K562 (cell line): Measurements from ENCODE around the gene IKZF4. TPM values are rescaled to one million over a fixed set of nuclear protein-coding genes. Genes with fewer than 3 reads are reported as not detected.

ENCODE experiments used
- BACH1 ChIP-seq: fragments of 200-800 bp; sonication (Bioruptor generic); IDR thresholded peaks from 2 replicates; pipeline ENCODE4 v1.6.1; 2016; ENCODE audit warnings: missing genetic modification characterization, missing compliant biosample characterization
- BRD9 ChIP-seq: fragments of 450-650 bp; IDR thresholded peaks from 2 replicates; pipeline ENCODE4 v1.6.1; 2018; ENCODE audit warnings: low read depth; ENCODE audit not compliant: partially characterized antibody
- CHD1 ChIP-seq: fragments of 200-600 bp; sonication (generic); IDR thresholded peaks from one replicate; pipeline ENCODE4 v1.6.1; 2012; ENCODE audit warnings: mild to moderate bottlenecking, moderate library complexity, low read length, inconsistent platforms
- CLOCK ChIP-seq: fragments of 250-450 bp; sonication (Bioruptor Pico); IDR thresholded peaks from 2 replicates; pipeline ENCODE4 v1.4.0; 2020; ENCODE audit warnings: mild to moderate bottlenecking, moderate library complexity, borderline replicate concordance
- MXI1 ChIP-seq: IDR thresholded peaks from 2 replicates; pipeline ENCODE4 v1.6.1; 2011; ENCODE audit warnings: low read depth, mild to moderate bottlenecking, improper control_type of control experiment, low read length
- SMARCE1 ChIP-seq: fragments of 450-650 bp; IDR thresholded peaks from 2 replicates; pipeline ENCODE4 v1.7.1; 2016; ENCODE audit warnings: mild to moderate bottlenecking
- SRF ChIP-seq, 2 experiments: fragments of 250-450, 450-650 bp in 1 of 2; sonication (Bioruptor Pico) in 1 of 2; sonication (generic) in 1 of 2; formaldehyde crosslinking; IDR thresholded peaks; 2 replicates each; pipeline versions ENCODE4 v1.5.0 to v1.5.1; 2020 to 2022; ENCODE audit warnings: mild to moderate bottlenecking in 1 of 2, missing genetic modification reagents in 1 of 2
- TARDBP ChIP-seq: fragments of 450-650 bp; IDR thresholded peaks from 2 replicates; pipeline ENCODE4 v1.6.1; 2016
- ZKSCAN3 ChIP-seq: fragments of 250-450 bp; sonication (Bioruptor Pico); IDR thresholded peaks from 2 replicates; pipeline ENCODE4 v1.4.0; 2020
- ZNF609 ChIP-seq: sonication (generic); formaldehyde crosslinking; IDR thresholded peaks from 2 replicates; pipeline ENCODE4 v1.8.1; 2023; ENCODE audit warnings: missing genetic modification reagents, mild to moderate bottlenecking, borderline replicate concordance
- polyA plus RNA-seq, 8 experiments: library from polyadenylated mRNA; depleted of rRNA in 4 of 8; stranded (reverse) in 5 of 8; unstranded in 3 of 8; fragments of >200 nt; fragmentation: Nextera tagmentation in 2 of 8; fragmentation: Illumina TruSeq in 1 of 8; extraction: Ambion mirVana in 2 of 8; extraction: Trizol in 1 of 8; gene quantifications; 2 replicates each; pipeline versions ENCODE4 v1.2.1 to v1.2.3, GENCODE V29; 2011 to 2014; ENCODE audit warnings: inconsistent platforms in 1 of 8, missing spikeins in 1 of 8
- total RNA-seq, 7 experiments: library from RNA; depleted of rRNA in 6 of 7; stranded (reverse); fragments of >200 nt in 6 of 7; fragmentation: Illumina TruSeq in 2 of 7; extraction: Trizol in 2 of 7; gene quantifications; 2 replicates each; pipeline versions ENCODE4 v1.2.1 to v1.2.3, GENCODE V29; 2011 to 2021; ENCODE audit warnings: low replicate concordance in 1 of 7
- TF ChIP-seq, protein P1 (sequence below): sonication (generic); formaldehyde crosslinking; IDR thresholded peaks from 2 replicates; pipeline ENCODE4 v1.8.0; 2022; ENCODE audit warnings: mild to moderate bottlenecking, missing genetic modification reagents

IKZF4 gene
- total and polyA plus RNA-seq, 9 of the 15 experiments (the other 6 are each of a cell fraction or from before 2014, with no cell fraction given) = 1.9 to 16.3 (median 3.6) TPM

DNA sequence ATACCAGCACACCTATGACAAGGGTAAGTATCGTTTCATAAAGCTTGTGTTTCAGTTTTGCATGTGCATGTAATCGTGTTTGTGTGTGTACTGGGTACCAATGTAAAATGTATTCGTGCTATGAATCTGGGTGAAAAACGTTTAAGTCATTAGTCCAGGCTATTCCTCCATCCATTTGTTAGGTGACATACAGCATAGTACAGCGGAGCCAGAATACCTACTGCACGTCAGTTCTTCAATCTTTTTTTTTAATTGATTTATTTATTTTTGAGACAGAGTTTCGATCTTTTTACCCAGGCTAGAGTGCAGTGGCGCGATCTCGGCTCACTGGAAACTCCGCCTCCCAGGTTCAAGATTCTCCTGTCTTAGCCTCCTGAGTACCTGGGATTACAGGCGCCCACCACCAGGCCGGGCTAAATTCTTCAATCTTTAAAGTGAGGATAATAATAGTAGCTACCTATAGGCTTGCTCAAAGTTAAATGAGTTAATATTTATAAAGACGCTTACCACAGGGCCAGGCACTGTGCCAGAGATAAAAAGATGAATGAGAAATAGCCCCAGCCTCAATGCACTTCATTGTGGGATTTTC, 20.2 kb downstream of the IKZF4 start (continued):
- no peak for TF ChIP-seq CLOCK (CRISPR knock-in tag)
- peak; percentile 9; the same call in 1 of the 2 replicates for TF ChIP-seq SMARCE1
- TF ChIP-seq ZNF609 = no peak
- no peak for TF ChIP-seq ZKSCAN3 (CRISPR knock-in tag)
- 0 out of 4 replicates have a peak, but pooled peaks of 1 of the 2 experiments have one; percentile 8 for TF ChIP-seq SRF (CRISPR knock-in tag; IDR thresholded peaks at IDR 0.05)
- TF ChIP-seq BACH1 (tag) = 0 out of 2 replicates have a peak, but pooled peaks have one; percentile 16
- peak; percentile 22 for TF ChIP-seq BRD9
- TF ChIP-seq, protein P1, sequence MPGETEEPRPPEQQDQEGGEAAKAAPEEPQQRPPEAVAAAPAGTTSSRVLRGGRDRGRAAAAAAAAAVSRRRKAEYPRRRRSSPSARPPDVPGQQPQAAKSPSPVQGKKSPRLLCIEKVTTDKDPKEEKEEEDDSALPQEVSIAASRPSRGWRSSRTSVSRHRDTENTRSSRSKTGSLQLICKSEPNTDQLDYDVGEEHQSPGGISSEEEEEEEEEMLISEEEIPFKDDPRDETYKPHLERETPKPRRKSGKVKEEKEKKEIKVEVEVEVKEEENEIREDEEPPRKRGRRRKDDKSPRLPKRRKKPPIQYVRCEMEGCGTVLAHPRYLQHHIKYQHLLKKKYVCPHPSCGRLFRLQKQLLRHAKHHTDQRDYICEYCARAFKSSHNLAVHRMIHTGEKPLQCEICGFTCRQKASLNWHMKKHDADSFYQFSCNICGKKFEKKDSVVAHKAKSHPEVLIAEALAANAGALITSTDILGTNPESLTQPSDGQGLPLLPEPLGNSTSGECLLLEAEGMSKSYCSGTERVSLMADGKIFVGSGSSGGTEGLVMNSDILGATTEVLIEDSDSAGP = no peak
- peak; percentile 41 for TF ChIP-seq CHD1
- TF ChIP-seq MXI1 = no peak
- TF ChIP-seq TARDBP = no peak
